DOHH2 (cell line): Measurements from ENCODE around the gene MIS18A.
A peak's percentile ranks its signal among the peaks of the same experiment; 100 is the strongest.

Experiments used
- H3F3A ChIP-seq: fragments of 200-600 bp; sonication (generic), shearing (Covaris generic); 2 replicates; pipeline ENCODE4 v1.6.0; 2016; ENCODE audit warnings: antibody characterized with exemption, mild to moderate bottlenecking; ENCODE audit not compliant: control insufficient read depth, insufficient read depth
- H3K27ac ChIP-seq: fragments of 200-600 bp; sonication (generic); 2 replicates; pipeline ENCODE4 v1.5.1; 2014; ENCODE audit warnings: low read depth, mild to moderate bottlenecking, low read length, moderate library complexity
- H3K27me3 ChIP-seq: fragments of 200-600 bp; sonication (generic); 2 replicates; pipeline ENCODE4 v1.6.1; 2014; ENCODE audit warnings: mild to moderate bottlenecking, low read length, mixed read lengths; ENCODE audit not compliant: control insufficient read depth
- H3K36me3 ChIP-seq: fragments of 200-600 bp; sonication (generic); 2 replicates; pipeline ENCODE4 v1.6.1; 2014; ENCODE audit warnings: mild to moderate bottlenecking, low read length, moderate library complexity, mixed read lengths; ENCODE audit not compliant: control insufficient read depth
- H3K4me1 ChIP-seq: fragments of 200-600 bp; sonication (generic); 2 replicates; pipeline ENCODE4 v1.6.1; 2014; ENCODE audit warnings: mild to moderate bottlenecking, low read length, mixed read lengths; ENCODE audit not compliant: control insufficient read depth
- H3K4me2 ChIP-seq: fragments of 200-600 bp; sonication (generic); 2 replicates; pipeline ENCODE4 v1.6.0; 2014; ENCODE audit warnings: mild to moderate bottlenecking, low read length, moderate library complexity
- H3K4me3 ChIP-seq: fragments of 200-600 bp; sonication (generic); 2 replicates; pipeline ENCODE4 v1.5.1; 2014; ENCODE audit warnings: mild to moderate bottlenecking, low read length, mixed read lengths
- H3K79me2 ChIP-seq: fragments of 200-600 bp; sonication (generic); 2 replicates; pipeline ENCODE4 v1.6.1; 2014; ENCODE audit warnings: mild to moderate bottlenecking, low read length, mixed read lengths; ENCODE audit not compliant: control insufficient read depth
- H3K9me2 ChIP-seq: fragments of 200-600 bp; sonication (generic); replicated peaks from 2 replicates; pipeline ENCODE4 v1.6.1; 2014; ENCODE audit warnings: mild to moderate bottlenecking, low read length, mixed read lengths; ENCODE audit not compliant: control insufficient read depth
- H3K9me3 ChIP-seq: fragments of 200-600 bp; sonication (generic); 2 replicates; pipeline ENCODE4 v1.6.1; 2014; ENCODE audit warnings: antibody characterized with exemption, low read length, mixed read lengths; ENCODE audit not compliant: control insufficient read depth, insufficient read depth
- H4K20me1 ChIP-seq: fragments of 200-600 bp; sonication (generic); 2 replicates; pipeline ENCODE4 v1.6.0; 2014; ENCODE audit warnings: low read depth, mild to moderate bottlenecking, antibody characterized with exemption, low read length, moderate library complexity; ENCODE audit not compliant: control insufficient read depth, insufficient read depth
- EZH2phosphoT487 ChIP-seq: fragments of 200-600 bp; sonication (generic); IDR thresholded peaks from 2 replicates; pipeline ENCODE4 v1.6.1; 2017; ENCODE audit warnings: borderline replicate concordance, mild to moderate bottlenecking, antibody characterized with exemption, low read length, moderate library complexity, mixed read lengths
- TF ChIP-seq, protein P1 (sequence below): fragments of 200-600 bp; sonication (generic); IDR thresholded peaks from one replicate; pipeline ENCODE4 v1.5.1; 2014; ENCODE audit warnings: antibody characterized with exemption, mild to moderate bottlenecking, low read depth, low read length; ENCODE audit not compliant: poor library complexity, severe bottlenecking

MIS18A gene

DNA sequence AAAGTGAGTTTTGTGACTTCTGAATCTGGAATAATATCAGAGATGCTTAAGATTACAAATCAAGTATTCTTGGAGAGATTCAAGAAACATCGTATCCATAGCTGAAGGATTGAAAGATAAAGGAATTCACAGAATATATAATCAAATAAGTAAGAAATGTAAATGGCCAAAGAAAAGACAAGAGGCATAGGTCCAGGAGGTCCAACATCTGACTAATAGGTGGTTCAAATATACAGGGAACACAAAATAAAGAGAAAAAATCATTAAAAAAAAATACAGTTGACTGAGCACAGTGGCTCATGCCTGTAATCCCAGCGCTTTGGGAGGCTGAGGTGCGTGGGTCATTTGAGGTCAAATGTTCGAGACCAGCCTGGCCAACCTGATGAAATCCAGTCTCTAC lies 6.6 kb upstream of the MIS18A start:
- Histone ChIP-seq H3K27me3 (no peaks in the 10 kb centered on the region), H3K9me3 (no peaks in the 10 kb centered on the region), H3K79me2 (no peaks in the 10 kb centered on the region), H3K36me3 (no peaks in the 10 kb centered on the region), H3K4me1 (no peaks in the 10 kb centered on the region), H3K9me2 (no peaks in the 10 kb centered on the region), H3K4me3 (no peak overlapping the region), H4K20me1 (no peaks in the 10 kb centered on the region), H3F3A (no peaks in the 10 kb centered on the region), H3K4me2 (no peak overlapping the region), H3K27ac (no peak overlapping the region)
- no peak for TF ChIP-seq EZH2phosphoT487
- TF ChIP-seq, protein P1, sequence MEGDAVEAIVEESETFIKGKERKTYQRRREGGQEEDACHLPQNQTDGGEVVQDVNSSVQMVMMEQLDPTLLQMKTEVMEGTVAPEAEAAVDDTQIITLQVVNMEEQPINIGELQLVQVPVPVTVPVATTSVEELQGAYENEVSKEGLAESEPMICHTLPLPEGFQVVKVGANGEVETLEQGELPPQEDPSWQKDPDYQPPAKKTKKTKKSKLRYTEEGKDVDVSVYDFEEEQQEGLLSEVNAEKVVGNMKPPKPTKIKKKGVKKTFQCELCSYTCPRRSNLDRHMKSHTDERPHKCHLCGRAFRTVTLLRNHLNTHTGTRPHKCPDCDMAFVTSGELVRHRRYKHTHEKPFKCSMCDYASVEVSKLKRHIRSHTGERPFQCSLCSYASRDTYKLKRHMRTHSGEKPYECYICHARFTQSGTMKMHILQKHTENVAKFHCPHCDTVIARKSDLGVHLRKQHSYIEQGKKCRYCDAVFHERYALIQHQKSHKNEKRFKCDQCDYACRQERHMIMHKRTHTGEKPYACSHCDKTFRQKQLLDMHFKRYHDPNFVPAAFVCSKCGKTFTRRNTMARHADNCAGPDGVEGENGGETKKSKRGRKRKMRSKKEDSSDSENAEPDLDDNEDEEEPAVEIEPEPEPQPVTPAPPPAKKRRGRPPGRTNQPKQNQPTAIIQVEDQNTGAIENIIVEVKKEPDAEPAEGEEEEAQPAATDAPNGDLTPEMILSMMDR: no peak

DNA sequence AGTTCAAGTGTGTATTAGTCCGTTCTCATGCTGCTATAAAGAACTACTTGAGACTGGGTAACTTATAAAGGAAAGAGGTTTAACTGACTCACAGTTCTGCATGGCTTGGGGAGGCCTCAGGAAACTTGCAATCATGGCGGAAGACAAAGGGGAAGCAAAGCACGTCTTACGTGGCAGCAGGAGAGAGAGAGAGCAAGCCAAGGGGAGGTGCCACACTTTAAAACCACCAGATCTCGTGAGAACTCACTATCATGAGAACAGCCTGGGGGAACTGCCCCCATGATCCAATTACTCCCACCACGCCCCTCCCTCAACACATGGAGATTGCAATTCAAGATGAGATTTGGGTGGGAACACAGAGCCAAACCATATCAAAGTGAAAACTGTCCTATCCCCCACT lies 4.1 kb upstream of the MIS18A start:
- peaks cover 19% of the 10 kb centered on the region for H3K79me2 ChIP-seq
- no peaks in the 10 kb centered on the region for H3K27me3 ChIP-seq
- H3K9me2 ChIP-seq: no peaks in the 10 kb centered on the region
- no peak overlapping the region for H3K4me3 ChIP-seq
- H3K4me1 ChIP-seq: peaks cover 10% of the 10 kb centered on the region
- no peak overlapping the region for H3K27ac ChIP-seq
- no peaks in the 10 kb centered on the region for H3K9me3 ChIP-seq
- no peaks in the 10 kb centered on the region for H4K20me1 ChIP-seq
- H3K36me3 ChIP-seq: no peaks in the 10 kb centered on the region
- no peaks in the 10 kb centered on the region for H3F3A ChIP-seq
- H3K4me2 ChIP-seq: no peak overlapping the region
- TF ChIP-seq, protein P1: no peak
- TF ChIP-seq EZH2phosphoT487: no peak

DNA sequence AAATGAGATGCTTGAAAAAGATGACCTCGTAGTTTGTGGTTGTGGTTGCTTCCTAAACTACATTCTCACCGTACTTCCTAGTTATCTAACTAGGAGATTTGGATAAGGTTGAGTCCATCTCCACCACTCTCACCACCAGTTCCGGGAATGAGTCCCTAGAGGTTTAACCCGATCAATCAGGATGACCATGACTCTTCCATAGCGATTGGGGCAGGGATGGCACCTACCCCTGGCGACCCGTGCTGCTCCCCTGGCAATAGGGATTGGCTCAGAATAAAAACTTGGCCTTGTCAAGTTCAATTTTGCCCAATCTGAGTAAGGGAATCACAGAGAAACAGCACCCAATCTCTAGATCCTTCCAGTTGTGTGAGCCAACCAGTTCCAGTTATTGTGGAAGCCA lies 2.7 kb upstream of the MIS18A start:
- TF ChIP-seq, protein P1: no peak
- TF ChIP-seq EZH2phosphoT487: no peak
- no peaks in the 10 kb centered on the region for H3K9me3 ChIP-seq
- H3K4me2 ChIP-seq: no peak overlapping the region
- H3K36me3 ChIP-seq: no peaks in the 10 kb centered on the region
- peaks cover 18% of the 10 kb centered on the region for H3K4me1 ChIP-seq
- no peaks in the 10 kb centered on the region; the same call in 1 of the 2 replicates for H3F3A ChIP-seq
- H3K27ac ChIP-seq: no peak overlapping the region
- no peak overlapping the region for H3K4me3 ChIP-seq
- no peaks in the 10 kb centered on the region for H4K20me1 ChIP-seq
- no peaks in the 10 kb centered on the region for H3K27me3 ChIP-seq
- H3K79me2 ChIP-seq: peaks cover 34% of the 10 kb centered on the region
- H3K9me2 ChIP-seq: no peaks in the 10 kb centered on the region

DNA sequence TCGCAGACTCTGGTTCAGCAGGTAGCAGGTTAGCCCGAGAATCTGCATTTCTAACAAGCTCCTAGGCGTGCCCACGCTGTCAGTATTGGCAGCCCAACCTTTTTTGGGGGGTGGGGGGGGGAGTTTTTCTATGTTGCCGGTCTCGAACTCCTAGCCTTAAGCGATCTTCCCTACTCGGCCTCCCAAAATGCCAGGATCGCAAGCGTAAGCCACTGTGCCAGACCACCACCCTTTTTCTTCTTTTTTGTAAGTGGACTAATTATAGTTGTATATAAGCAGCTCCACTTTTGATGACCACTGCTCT lies 480 bp upstream of the MIS18A start:
- no peaks in the 10 kb centered on the region; the same call in 1 of the 2 replicates for H3F3A ChIP-seq
- peaks cover 18% of the 10 kb centered on the region for H3K4me1 ChIP-seq
- no peaks in the 10 kb centered on the region for H3K9me2 ChIP-seq
- peak overlapping the region; percentile 92 for H3K4me2 ChIP-seq
- peak overlapping the region; percentile 80 for H3K4me3 ChIP-seq
- TF ChIP-seq, protein P1: no peak
- no peak for TF ChIP-seq EZH2phosphoT487
- no peaks in the 10 kb centered on the region for H3K9me3 ChIP-seq
- no peaks in the 10 kb centered on the region for H4K20me1 ChIP-seq
- peaks cover 45% of the 10 kb centered on the region for H3K79me2 ChIP-seq
- H3K27ac ChIP-seq: no peak overlapping the region; the same call in 1 of the 2 replicates
- peaks cover 13% of the 10 kb centered on the region for H3K36me3 ChIP-seq
- no peaks in the 10 kb centered on the region for H3K27me3 ChIP-seq
